CD4-positive, alpha-beta T cell treated with Interleukin-17A for 4 hours (primary cell): ENCODE data around the gene DAAM1.

Experiments
- DNase-seq: peaks from one replicate; pipeline ENCODE4 v3.0.0-alpha.2; 2020; ENCODE audit warnings: mixed read lengths

Gene DAAM1

DNA sequence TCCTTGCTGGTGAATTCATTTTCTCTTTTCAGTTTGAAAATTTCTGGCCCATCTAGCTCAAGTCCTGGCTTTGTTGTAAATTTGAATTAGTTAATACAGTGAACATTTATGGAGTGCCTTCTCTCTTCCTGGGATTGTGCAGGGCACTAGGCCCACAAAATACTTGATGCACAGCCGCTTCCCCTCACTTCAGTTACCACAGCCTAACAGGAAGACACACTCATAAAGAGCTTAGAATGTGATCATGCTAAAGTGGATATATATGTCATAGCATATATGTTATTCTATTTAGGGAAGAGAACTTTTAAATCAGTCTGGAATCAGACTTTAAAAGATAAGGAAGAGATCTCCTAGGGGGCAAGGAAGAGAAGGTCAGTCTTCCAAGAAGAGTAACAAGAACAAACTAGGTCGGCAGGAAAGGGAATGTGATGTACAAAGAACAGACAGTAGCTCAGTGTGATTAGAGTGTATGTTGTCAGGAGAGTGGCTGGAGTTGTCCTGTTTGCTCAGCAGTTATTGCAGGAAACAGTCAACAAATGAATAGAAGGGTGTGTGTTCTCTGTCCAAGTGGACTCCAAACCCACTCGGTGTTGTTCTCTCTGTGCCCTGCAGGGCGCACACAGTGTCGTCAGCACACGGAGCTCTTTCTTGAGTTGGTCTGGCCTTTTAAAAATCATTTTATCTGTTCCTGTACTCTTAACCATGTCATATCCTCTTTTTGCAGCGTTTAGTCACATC is 74.4 kb downstream of the DAAM1 start:
- DNase-seq: no peak

DNA sequence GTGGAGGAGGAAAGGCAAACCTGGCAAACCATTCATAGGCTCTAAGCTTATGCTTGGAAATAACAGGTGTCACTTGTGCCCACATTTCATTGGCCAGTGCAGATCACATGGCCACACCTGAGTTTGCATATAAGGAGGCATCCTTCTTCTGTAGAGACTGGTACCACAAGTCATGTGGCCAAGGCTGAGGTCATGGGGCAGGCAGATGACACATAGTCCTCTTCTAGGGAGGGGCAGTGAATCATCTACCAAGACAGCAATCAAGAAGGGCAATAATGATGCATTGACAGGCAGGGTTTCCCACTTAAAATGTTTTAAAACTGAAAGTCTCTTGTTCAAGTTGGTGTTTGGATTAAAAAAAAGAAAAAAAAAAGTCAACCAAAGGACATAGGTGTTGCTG is 77.3 kb downstream of the DAAM1 start:
- DNase-seq: peak; percentile 17

DNA sequence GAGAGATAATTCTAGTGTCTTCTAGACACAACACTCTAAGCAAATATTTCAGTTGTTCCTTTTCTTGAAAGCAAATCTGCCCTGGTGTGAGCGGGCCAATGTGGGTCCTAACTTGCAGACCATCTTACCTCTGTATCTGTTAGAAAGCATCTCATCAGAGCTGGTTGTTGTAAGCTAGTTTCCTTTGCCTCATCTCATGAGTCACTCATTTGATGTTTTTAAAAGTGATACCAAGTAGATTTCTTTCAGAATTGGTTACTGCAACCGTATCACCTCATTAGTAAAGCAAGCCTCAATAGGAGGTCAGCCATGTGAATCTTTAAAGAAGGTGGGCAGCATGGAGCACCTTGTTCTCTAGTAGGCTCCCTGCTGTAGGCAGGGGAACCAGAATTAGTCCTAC is 78.6 kb downstream of the DAAM1 start:
- DNase-seq: no peak

DNA sequence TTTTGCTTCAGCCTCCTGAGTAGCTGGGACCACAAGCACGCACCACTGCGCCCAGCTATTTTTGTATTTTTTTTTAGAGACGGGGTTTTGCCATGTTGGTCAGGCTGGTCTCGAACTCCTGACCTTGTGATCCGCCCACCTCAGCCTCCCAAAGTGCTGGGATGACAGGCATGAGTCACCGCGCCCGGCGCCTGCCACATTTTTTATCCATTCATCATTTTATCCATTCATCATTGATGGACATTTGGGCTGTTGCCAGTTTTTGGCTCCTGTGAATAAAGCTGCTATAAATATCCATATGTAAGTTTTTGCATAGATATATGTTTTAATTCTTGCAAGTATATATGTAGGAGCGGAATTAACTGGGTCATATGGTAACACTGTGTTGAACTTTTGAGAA is 79.5 kb downstream of the DAAM1 start:
- no peak for DNase-seq

DNA sequence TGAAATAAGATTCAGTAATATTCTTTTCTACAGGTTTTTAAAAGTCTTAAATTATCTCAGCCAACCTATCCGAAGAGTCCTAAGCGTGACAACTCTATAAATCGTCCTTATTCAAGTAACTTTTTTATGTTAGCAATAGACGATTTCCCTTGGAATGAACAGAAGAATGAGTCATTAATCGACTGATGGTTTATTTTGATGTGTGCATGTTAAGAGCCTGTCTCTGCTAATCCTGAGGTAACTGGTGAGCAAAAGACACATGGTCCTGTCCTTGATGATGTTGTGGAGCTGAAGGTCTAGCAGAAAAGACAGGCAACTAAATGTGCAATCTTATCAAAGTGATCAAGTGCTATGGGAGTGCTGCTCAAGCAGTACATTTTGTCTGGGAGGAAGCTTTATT is 80.4 kb downstream of the DAAM1 start:
- DNase-seq: no peak

DNA sequence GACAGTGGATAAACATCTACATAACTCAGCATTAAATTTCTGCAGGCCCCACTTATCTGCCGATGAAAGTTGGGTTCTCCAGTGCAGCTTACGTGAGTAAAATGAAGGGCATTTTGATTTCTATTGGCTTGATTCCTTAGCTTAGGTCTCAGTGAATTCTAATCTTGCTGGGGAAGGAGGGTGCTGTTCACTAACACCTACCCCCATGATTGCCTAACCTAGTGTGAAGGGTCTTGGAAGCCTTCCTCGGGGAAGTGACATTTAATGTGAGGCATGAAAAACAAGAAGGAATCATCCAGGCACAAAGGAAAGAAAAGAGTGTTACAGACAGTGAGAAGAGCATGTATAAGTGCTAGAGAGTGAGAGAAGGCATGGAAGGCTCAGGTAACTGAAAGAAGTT is 81.0 kb downstream of the DAAM1 start:
- no peak for DNase-seq

DNA sequence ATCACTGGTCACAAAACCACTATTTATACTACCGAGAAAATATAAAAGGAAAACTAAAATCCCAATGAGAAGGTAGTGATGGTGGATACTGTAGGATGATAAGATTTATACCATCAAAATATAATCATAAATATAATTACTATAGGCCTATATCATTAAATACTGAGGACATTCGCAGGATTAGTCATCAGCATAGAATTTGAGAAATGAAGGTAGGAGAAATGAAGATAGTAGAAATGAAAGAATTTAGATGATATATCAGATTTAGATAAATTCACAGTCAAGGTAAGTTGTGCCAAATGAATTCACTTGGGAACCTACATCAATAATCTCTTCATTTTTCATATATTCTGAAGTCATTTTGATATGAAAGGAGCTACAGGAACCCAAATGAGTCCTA is 82.8 kb downstream of the DAAM1 start:
- DNase-seq: no peak

DNA sequence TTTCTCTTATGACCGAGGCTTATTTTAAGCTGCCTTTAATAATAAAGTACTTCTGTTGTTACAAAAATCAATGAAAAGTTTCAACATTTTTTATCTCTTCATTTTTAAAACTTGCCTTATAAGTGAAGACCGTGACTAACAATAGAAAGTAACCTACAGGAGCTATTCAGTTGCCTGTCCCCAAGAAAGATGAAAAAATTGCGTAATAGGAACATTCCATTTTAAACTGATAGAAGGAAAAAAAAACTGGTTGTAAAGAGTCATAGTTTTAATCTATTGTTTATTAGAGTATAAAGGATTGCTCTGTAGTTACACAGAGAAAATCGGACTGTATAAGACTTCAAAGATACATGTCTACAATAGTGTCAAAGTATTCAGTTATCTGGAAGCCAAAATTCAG is 83.3 kb downstream of the DAAM1 start:
- no peak for DNase-seq

DNA sequence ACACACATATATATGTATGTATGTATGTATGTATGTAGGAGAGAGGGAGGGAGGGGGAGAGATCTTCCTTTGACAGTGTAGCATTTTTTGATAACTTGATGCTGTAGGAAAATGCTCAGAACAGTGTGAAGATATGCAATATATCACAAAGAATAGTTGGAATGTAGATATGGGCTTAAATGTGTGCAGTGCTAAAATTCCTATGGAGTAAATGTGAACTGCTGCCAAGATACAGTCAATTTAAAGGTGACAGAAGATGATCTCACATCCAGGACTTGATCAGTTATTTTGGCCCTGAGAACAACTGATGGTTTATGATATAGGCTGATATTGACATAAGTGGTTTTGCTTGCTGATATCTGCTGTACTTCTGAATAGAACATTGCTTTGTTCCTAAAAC is 84.2 kb downstream of the DAAM1 start:
- DNase-seq: no peak

DNA sequence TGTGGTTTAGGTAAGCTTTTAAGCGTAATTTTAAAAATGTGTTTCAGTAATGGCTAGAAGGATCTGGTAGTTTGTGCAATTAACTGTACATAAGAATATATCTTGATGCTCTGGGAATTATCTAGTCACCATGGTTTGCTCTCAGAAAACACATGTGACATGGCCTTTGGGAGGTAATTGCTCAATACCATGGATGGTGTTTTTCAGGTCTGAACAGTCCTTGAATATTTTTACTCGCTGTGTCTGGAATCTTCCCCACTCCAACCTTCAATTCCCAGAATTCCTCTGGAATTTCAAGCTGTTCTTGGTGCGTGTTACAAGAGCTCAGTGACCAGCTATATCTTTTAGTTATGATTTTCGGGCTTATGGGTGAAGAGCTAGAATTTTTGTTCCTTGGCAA is 85.3 kb downstream of the DAAM1 start:
- DNase-seq: no peak

DNA sequence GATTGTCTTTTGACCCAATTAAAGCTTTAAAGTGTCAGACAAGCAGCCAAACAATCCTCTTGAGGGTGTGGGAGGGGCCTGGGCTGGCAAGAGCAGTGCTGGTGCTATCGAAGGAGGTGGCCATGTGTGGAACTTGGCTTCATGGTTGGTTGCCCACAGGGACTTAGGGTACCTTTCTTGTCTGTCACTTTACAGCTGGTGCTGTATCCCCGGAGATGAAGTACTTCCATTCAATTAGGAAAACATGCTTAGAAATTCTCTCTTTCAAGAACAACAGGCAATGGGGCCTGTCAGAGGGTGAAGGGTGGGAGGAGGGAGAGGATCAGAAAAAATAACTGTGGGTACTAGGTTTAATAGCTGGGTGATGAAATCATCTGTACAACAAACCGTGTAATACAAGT is 86.5 kb downstream of the DAAM1 start:
- DNase-seq: peak; percentile 15

DNA sequence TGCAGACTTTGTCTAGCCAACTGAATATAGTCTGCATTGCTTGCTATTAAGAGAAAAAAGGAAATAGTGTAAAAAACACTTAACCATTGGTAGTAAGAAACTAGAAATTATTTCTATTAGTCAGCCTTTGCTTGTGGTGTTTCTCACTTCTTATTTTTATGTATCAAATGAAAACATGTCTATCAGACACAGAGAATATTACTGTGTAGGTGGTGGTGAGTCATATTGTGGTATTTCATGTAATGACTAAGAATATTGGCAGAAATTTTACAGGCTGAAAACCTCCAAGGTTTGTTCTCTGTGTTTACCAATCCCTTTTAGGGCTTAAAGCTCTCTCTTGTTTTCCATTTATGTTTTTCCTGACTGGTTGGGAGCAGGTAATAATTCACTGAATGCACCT is 87.2 kb downstream of the DAAM1 start:
- no peak for DNase-seq

DNA sequence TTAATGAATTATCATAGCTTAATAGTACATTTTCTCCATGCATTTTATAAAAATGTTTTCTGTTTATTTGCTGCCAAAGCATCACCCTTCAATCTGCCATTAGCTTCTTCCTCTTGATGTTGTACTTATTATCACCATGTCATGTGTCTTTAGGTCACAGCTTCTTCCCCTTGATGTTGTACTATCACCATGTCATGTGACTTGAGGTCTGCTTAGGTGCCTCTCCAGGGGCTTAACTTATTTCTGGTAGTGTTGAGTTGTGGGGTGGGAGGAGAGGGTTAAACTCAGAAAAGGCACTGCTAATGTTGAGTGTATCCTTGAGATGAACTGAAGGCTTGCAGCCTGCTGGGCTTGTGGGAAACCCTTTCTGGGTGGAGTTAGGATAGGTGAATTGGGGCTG is 87.8 kb downstream of the DAAM1 start:
- no peak for DNase-seq

DNA sequence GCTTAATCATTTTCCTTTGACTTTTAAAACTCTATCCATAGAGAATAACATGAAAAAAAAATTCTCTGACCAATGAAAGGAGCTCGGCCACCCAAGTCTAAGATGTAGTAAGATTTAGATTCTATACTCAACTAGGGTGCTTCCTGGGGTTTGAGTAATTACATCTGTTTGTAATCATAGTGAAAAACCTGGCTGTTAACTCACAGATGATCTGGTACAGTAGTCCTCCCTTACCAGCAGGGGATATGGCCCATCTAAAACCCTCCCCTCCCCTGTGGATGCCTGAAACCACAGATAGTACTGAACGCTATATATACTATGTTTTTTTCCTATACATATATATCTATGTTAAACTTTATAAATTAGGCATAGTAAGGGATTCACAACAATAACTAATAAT is 89.2 kb downstream of the DAAM1 start:
- DNase-seq: no peak

DNA sequence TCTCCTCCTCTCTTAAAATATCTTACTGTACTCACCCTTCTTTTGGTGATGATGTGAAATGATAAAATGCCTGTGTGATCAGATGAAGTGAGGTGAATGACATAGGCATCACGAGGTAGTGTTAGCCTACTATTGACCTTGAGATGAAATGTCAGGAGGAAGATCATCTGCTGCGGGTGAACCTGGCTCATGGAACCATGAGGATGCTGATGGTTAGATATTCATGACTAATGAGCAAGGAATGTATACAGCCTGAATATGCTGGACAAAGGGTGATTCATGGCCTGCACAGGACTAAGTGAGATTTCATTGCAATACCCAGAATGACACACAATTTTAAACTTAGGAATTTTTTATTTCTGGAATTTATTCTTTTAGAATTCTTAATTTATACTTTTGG is 89.6 kb downstream of the DAAM1 start:
- DNase-seq: no peak

DNA sequence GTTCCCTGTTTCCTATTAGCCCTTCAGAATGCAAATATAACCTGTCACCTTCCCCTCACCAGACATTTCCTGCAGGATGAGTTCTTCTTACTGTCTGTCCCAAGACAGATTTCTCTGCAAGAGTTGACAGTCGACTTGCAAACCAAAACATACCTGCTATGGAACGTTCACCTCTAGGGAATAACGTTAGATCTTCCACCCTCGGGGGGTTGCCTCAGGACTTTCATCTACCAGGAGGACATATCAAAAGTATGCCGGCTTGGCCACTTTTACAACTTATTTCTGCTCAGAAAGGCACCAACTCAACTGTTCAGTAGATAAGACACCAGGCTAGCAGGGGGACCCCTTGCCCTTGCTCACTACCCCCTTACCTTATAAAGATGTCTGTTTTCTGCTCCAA is 92.5 kb downstream of the DAAM1 start:
- no peak for DNase-seq

DNA sequence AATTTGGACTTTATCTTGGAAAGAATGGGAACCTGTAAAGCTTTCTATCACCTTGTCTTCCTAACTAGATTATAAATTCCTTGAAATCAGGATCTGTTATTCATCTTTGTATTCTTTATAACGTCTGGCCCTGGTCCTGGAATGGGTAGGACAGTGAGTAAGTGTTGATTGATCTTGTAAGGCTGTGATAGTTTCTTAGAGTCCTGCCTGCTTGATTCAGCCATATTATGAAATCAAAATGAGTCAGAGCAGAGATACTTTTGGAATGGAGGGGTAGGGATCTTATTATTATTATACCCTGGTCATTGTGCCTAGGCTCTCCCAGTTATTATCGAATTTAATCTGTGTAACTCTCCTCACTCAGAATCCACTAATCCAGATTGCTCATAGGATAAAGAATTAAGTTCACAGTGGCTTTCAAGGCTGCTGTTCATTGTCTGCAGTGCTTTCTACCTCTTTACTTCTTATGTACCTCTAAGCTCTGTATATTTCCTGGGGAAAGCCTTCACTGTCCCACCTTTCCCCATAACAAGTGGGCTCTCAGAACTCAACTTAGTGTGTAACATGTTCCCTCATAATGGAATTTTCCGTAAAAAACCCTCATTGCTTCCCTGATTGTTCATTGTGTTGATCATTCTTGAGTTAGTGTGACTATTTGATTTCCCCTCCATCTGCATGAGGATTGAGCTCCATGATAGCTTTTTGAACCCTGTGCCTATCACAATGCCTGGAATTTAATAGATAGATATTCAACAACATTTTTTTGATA is 93.3 kb downstream of the DAAM1 start:
- DNase-seq: no peak

DNA sequence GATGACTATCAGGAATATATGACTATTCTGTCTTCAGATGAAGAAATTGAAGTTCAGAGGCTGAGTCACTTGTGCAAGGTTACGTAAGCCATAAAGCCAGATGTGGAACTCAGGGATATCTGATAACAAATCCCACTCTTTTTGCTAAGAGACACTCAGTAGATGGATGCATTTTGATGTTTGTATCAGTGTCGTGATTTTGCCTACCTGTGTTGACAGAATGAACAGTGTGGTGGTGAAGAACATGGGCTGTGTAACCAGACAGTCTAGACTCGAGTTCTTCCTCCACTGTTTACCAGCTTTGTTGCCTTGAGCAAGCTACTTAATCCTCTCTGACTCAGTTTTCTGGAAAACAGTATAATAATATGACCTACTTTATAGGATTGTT is 93.9 kb downstream of the DAAM1 start:
- DNase-seq: no peak

DNA sequence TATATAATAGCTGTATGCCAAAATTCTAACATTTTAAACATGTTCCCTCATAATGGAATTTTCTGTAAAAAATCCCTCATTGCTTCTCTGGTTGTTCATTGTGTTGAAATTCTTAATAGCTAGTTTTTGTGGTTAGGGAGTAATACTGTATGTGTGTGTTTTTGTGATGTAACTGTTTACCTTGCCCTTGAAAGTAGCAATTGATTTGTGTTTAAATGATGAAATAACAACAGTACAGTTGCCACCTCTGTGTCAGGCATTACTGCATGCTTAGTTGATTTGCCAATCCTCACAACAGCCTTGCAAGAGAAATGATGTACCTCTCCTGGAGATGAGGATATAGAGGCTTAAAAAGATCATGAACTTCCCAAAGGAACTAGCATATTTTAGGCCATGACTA is 94.9 kb downstream of the DAAM1 start:
- no peak for DNase-seq

DNA sequence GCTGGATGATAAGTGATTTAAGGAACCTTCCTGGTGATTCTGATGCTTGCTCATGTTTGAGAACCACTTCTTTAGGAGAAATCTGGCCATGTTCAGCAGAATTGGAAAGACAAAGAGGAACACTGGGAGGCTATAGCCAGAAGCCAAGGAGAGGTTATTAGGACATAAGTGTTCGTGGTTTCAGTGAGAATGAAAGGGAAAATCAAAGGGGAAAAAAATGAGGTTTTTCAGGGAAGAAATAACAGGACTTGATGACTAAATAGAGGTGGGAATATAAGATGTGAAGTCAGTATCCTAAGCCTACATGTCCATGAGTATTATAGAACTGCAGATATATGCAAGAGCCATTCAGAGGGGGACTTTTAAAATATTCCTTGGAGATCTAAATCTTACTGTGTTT is 95.6 kb downstream of the DAAM1 start:
- DNase-seq: no peak

DNA sequence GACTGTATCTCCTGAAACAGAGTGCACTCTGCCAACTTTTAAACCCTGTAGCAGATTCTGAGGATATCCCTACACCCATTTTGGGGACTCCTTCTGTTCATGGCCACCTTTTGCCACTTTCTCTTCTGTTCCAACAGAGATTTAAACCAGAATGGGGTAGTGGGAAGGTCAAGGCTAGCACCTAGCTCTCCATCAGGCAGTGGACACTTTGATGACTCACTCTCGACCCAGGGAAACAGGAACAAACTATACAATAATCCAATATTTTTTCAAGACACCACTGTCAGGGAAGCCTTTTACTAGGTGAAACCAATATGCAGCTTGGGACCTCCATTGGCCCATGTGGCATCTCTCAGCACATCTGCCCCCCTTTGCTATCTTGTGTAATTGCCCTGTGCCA is 103.6 kb downstream of the DAAM1 start:
- DNase-seq: no peak

DNA sequence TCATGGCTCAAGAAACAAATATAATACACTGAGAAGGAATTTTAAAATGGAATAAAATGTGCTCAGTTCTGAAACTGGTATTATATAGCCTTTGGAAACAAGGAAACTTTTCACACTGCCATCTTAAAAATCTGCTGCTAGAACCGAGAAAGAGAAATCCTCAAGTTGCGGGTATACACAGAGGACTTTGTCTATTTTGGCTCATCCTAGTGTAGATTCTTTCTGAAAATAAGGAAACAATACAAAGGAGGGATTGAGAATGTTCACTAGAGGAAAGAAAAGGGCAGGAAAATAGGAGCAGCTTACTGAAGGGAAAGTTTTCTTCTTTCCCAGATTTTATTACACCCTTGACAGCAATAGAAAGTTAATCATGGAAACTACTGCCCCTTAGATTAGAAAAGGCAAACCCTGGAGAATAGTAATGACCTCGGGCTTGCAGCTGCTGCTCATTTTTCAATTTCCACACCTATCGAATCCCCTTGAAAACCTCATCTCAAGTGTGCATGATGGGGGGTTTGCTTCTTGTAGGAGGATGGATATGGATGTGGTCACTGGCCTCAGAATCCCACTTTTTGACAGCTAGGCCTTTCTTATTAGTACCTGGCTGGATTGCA is 104.6 kb downstream of the DAAM1 start:
- DNase-seq: no peak

DNA sequence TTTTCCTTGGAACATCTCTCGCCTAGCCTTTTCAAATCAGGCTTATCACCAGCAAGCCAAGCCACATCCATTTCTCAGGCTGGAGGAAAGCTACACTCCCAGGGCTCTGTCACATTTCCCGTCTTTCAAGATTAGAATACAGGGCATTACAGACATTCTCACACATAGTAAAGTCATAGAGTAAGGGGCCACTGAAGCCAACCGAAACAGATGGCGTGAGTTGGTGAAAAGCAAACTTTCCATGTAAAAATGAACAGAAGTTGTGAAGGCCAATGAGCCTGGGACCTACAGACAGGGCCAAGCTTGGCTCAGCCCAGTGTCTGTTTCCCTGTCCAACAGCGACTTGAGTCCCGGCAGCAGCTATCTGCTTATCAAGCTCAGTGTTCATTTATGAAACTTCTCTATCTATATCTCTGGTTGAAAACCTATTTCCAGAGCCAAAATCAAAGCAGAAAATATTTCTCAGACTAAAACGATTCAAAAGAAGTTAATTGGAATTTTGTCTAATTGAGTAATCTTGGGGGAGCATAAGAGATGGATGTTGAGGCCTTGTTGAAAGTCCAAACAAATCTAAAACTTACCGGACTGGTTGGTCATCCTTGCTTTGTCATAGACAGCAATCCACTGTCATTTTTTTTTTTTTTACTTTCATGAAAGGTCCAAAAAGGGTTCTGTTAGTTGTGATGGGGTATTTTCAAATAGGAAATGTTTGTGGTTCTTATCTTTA is 105.6 kb downstream of the DAAM1 start:
- DNase-seq: no peak

DNA sequence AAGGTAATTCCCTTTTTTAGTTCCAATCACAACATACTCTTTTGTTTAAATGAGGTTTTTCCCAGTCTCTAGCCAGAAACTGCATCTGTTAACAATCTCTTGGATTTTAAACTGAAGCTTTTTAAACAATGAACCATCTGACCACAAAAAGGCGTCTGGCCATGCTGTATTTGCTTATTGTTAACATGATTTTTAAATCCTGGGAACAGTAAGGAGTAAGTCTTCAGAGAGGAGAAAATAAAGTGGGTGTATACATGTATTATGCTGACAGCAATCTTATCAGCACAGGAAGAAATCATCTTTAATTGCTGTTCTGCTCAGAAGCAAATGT is 106.2 kb downstream of the DAAM1 start:
- DNase-seq: no peak
